HFFc6 (cell line): ENCODE data around the gene APBA3. TPM values are rescaled to one million over a fixed set of nuclear protein-coding genes. Genes with fewer than 3 reads are reported as not detected.

ENCODE experiments used
- DNase-seq: peaks from one replicate; pipeline ENCODE4 v3.0.0-alpha.2; 2018
- H3K27ac Mint-ChIP-seq: 2 replicates; pipeline ENCODE4 v1.8.0; 2020; ENCODE audit warnings: mild to moderate bottlenecking, mixed read lengths
- H3K27me3 Mint-ChIP-seq: 2 replicates; pipeline ENCODE4 v1.8.0; 2021; ENCODE audit warnings: mild to moderate bottlenecking, moderate library complexity, mixed read lengths; ENCODE audit not compliant: insufficient read depth
- H3K36me3 Mint-ChIP-seq: 2 replicates; pipeline ENCODE4 v1.8.0; 2021; ENCODE audit warnings: low read depth, mixed read lengths
- H3K4me1 Mint-ChIP-seq: 2 replicates; pipeline ENCODE4 v1.8.0; 2020; ENCODE audit warnings: low read depth, mixed read lengths
- H3K4me3 Mint-ChIP-seq: 2 replicates; pipeline ENCODE4 v1.8.0; 2020; ENCODE audit warnings: mild to moderate bottlenecking, moderate library complexity, mixed read lengths
- H3K9me3 Mint-ChIP-seq: 2 replicates; pipeline ENCODE4 v1.8.0; 2020; ENCODE audit warnings: mild to moderate bottlenecking, mixed read lengths
- total RNA-seq, 6 experiments: library from RNA; stranded (reverse); fragmentation: NEBNext Ultra II Directional; extraction: Animal tissue kit (Norgen Biotek cat#: 25700); gene quantifications; 2 replicates in 1 of 6; 3 replicates in 5 of 6; pipeline ENCODE4 v1.2.3, GENCODE V29; 2021
- TF ChIP-seq, protein P1 (sequence below): fragments of 200-600 bp; sonication (generic); IDR thresholded peaks from 2 replicates; pipeline ENCODE4 v1.5.0; 2021; ENCODE audit warnings: antibody characterized with exemption, mild to moderate bottlenecking

The APBA3 gene
- total RNA-seq, 6 experiments from 2014 or later = 9.1 to 13.8 (median 10.4) TPM

DNA sequence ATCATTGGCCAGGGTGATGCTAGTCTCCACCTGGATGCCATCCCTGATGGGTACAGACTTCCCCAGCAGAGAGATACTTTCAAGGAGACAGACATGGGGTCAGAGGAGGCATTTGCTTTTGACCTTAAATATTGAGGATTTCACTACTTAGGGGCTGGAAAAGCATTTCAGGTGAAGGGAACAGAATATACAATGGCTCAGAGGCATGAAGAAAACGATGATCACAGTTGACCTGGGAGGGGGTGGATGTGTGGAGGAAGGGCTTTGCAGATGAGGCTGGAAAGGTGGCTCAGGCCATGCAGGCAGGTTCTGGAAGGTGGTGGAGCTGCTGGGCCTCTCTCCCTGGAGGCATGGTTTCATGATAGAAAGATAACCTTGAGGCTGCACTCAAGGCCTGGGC lies 20.8 kb upstream of the APBA3 start:
- H3K4me3 Mint-ChIP-seq = no peak overlapping the region
- H3K27me3 Mint-ChIP-seq = peaks cover 10% of the 10 kb centered on the region
- TF ChIP-seq, protein P1, sequence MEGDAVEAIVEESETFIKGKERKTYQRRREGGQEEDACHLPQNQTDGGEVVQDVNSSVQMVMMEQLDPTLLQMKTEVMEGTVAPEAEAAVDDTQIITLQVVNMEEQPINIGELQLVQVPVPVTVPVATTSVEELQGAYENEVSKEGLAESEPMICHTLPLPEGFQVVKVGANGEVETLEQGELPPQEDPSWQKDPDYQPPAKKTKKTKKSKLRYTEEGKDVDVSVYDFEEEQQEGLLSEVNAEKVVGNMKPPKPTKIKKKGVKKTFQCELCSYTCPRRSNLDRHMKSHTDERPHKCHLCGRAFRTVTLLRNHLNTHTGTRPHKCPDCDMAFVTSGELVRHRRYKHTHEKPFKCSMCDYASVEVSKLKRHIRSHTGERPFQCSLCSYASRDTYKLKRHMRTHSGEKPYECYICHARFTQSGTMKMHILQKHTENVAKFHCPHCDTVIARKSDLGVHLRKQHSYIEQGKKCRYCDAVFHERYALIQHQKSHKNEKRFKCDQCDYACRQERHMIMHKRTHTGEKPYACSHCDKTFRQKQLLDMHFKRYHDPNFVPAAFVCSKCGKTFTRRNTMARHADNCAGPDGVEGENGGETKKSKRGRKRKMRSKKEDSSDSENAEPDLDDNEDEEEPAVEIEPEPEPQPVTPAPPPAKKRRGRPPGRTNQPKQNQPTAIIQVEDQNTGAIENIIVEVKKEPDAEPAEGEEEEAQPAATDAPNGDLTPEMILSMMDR = no peak
- no peaks in the 10 kb centered on the region for H3K4me1 Mint-ChIP-seq
- no peak for DNase-seq
- peaks cover 25% of the 10 kb centered on the region for H3K9me3 Mint-ChIP-seq
- peaks cover 19% of the 10 kb centered on the region for H3K36me3 Mint-ChIP-seq
- no peak overlapping the region for H3K27ac Mint-ChIP-seq

DNA sequence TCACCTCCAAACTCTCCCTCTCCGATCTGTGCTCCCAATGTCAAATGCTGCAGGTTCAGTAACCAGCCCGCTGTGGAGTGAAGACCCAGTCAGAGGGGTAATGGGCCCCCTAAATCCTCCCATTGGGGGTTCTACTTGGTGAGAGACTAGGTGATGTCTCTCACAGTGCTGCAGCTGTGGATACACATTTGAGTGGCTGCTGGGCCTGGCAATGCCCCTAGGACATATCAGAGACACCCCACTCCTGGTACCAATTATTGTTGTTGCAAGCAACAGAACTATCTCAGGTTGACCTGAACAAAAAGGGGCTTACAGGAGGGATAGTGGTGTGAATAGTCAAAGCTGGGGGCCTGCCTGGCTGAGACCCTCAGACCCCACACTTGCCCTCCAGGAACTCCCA lies 20.1 kb upstream of the APBA3 start:
- peaks cover 10% of the 10 kb centered on the region for H3K27me3 Mint-ChIP-seq
- TF ChIP-seq, protein P1 = no peak
- H3K4me1 Mint-ChIP-seq = no peaks in the 10 kb centered on the region
- H3K27ac Mint-ChIP-seq = no peak overlapping the region
- peaks cover 19% of the 10 kb centered on the region for H3K36me3 Mint-ChIP-seq
- H3K9me3 Mint-ChIP-seq = peaks cover 25% of the 10 kb centered on the region
- H3K4me3 Mint-ChIP-seq = no peak overlapping the region
- DNase-seq = no peak

DNA sequence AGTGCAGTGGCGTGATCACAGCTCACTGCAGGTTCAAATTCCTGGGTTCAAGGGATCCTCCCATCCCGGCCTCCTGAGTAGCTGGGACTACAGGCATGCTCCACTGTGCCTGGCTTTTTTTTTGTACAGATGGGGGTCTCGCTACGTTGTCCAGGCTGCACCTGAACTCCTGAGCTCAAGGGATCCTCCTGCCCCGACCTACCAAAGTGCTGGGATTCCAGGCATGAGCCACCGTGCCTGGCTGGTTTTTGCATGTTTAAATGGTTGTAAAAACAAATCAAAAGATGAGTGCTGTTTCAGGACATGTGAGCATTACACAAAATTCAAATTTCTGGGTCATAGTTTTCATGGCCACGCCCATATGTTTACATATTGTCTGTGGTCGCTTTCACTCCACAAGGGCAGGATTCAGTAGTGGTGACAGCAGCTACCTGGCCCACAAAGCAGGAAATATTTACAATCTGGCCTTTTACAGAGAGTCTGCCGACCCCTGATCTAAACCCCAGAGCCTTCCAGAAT lies 19.4 kb upstream of the APBA3 start:
- TF ChIP-seq, protein P1 = no peak
- no peaks in the 10 kb centered on the region for H3K4me1 Mint-ChIP-seq
- H3K4me3 Mint-ChIP-seq = no peak overlapping the region
- peaks cover 25% of the 10 kb centered on the region for H3K9me3 Mint-ChIP-seq
- peaks cover 19% of the 10 kb centered on the region for H3K36me3 Mint-ChIP-seq
- H3K27ac Mint-ChIP-seq = no peak overlapping the region
- no peak for DNase-seq
- H3K27me3 Mint-ChIP-seq = peaks cover 10% of the 10 kb centered on the region

DNA sequence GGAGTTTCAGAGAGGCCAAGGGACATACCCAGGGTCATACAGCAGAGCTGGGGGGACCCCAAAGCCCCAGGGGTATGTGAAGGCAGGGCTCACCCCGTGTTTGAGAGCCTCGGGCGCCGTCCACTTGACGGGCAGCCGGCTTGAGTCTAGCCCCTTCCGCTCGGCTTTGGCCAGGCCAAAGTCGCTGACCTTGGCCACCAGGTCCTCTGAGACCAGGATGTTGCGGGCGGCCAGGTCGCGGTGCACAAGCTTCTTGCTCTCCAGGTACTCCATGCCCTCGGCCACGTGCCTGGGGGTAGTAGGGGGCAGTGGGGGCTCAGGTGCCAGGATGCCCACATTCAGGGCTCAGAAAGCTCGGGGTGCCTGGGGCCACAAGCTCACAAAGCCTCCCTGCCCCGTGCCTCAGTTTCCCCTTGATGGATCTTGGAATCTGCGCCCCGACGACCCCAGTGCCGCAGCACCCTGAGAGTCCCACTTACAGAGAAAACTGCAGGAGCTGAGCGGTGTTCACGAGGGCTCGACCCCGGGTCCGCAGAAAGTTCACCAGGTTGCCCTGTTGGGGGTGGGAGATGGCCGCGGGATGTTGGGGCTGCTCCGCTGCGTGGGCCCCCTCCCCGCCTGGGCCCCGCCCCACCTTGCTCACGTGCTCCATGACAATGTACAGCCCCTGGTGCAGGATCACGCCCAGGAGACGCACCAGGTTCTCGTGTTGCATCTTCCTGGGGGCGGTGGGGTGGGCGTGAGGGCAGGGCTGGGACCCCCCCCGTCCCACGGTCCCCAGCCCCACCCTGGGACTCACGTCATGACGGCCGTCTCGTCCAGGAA lies 17.6 kb upstream of the APBA3 start:
- Mint-ChIP-seq H3K4me1 (no peaks in the 10 kb centered on the region), H3K36me3 (peaks cover 19% of the 10 kb centered on the region), H3K27ac (no peak overlapping the region), H3K9me3 (peaks cover 25% of the 10 kb centered on the region), H3K27me3 (peaks cover 6% of the 10 kb centered on the region), H3K4me3 (no peak overlapping the region)
- TF ChIP-seq, protein P1 = no peak
- no peak for DNase-seq

DNA sequence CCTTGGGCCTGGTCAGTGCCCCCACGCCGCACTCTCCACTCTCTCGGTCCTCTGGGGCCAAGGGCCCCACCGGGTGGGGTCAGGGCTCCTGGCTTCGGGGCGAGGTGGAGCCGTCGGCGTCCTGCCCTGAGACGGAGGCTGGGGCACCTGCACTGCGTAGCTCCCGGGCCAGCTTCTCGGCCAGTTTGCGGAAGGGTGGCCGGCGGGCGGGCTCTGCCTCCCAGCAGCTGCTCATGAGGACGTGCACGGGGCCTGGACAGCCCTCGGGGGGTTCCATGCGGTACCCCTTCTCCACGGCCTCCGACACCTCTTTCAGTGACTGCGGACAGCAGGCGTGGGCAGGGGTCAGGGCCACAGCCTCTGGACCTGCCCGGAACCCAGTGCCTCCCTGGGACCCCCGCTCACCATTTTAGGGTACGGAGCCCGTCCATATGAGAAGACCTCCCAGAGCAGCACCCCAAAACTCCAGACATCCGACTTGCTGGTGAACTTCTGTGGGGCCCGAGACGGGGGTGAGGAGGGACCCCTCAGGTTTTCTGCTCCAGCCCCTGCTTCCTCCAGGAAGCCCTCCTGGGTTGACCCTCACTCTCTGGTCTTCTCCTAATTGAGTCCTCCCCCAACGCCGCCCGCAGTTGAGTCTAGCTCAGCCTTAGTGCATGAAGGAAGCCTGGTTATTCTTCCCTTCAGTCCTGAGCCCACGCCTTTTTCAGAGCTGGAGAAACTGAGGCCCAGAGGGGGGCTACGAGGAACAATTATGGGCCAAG lies 16.8 kb upstream of the APBA3 start:
- no peak overlapping the region for H3K4me3 Mint-ChIP-seq
- peaks cover 12% of the 10 kb centered on the region for H3K27me3 Mint-ChIP-seq
- peaks cover 19% of the 10 kb centered on the region for H3K36me3 Mint-ChIP-seq
- TF ChIP-seq, protein P1 = no peak
- no peaks in the 10 kb centered on the region for H3K4me1 Mint-ChIP-seq
- H3K27ac Mint-ChIP-seq = no peak overlapping the region
- H3K9me3 Mint-ChIP-seq = peaks cover 25% of the 10 kb centered on the region
- no peak for DNase-seq
